Peyer's patch (tissue), 4 donors: ENCODE measurements around the gene TNRC6B.

ENCODE experiments used
- CTCF ChIP-seq, 6 experiments: fragments of 450-650 bp in 4 of 6; fragments of 200-600 bp in 2 of 6; sonication (generic) in 1 of 6; IDR thresholded peaks; one replicate each; pipeline ENCODE4 v1.5.1; 2017 to 2019; ENCODE audit warnings: antibody characterized with exemption in 6 of 6, mild to moderate bottlenecking in 3 of 6, moderate library complexity in 1 of 6
- POLR2A ChIP-seq, 2 donors: fragments of 450-650 bp; IDR thresholded peaks; one replicate each; pipeline ENCODE4 v1.5.1; 2017; ENCODE audit warnings: antibody characterized with exemption in 2 of 2, mild to moderate bottlenecking in 2 of 2, moderate library complexity in 2 of 2

GRCh38 chr22:40294696-40295095 lies 117.0 kb downstream of the TNRC6B start:
- TF ChIP-seq POLR2A (IDR thresholded peaks at IDR 0.05) (no peak), CTCF (IDR thresholded peaks at IDR 0.05) (no peak)
